Endothelial cell of umbilical vein (primary cell): Measurements from ENCODE around the gene ETV6. TPM values are rescaled to one million over a fixed set of nuclear protein-coding genes. Genes with fewer than 3 reads are reported as not detected.

ENCODE experiments used
- BruUV-seq: library from RNA; stranded (reverse); fragments of 400-500 nt; replicated peaks from 2 replicates; lab custom pipeline; 2021; lab: Mats Ljungman, UMichigan
- CTCF ChIA-PET: fragments of 300-600, 350-600 bp; sonication (Branson Sonifier 250); formaldehyde crosslinking; loops from one replicate; lab custom pipeline; 2021; ENCODE audit warnings: antibody characterized with exemption, inconsistent platforms; lab: Charles Lee
- POLR2A ChIA-PET: fragments of 300-600, 350-600 bp; sonication (Branson Sonifier 250); formaldehyde crosslinking; loops from one replicate; lab custom pipeline; 2021; ENCODE audit warnings: antibody characterized with exemption, inconsistent platforms; lab: Charles Lee
- DNase-seq: peaks from one replicate; pipeline ENCODE4 v3.0.0-alpha.2; 2011; ENCODE audit warnings: low read depth, low spot score
- FAIRE-seq: peaks from 2 replicates; lab custom pipeline; 2011; peaks lifted over from hg19 to GRCh38; lab: Jason Lieb, UNC
- H2AFZ ChIP-seq: 2 replicates; pipeline ENCODE4 v1.6.0; 2012; ENCODE audit warnings: low read depth, low read length, control low read depth, inconsistent platforms
- H3K27ac ChIP-seq: 2 replicates; pipeline ENCODE4 v1.5.1; 2011; ENCODE audit warnings: low read depth, mild to moderate bottlenecking, control low read depth, low read length, moderate library complexity; ENCODE audit not compliant: insufficient read depth
- H3K27me3 ChIP-seq, 2 experiments: 2 replicates each; pipeline versions ENCODE4 v1.6.0 to v1.6.1; 2011; ENCODE audit warnings: low read length in 2 of 2, mixed read lengths in 1 of 2; ENCODE audit not compliant: control insufficient read depth in 2 of 2, insufficient read depth in 2 of 2
- H3K36me3 ChIP-seq, 2 experiments: 2 replicates in 1 of 2; 3 replicates in 1 of 2; pipeline ENCODE4 v1.5.1; 2011; ENCODE audit warnings: low read length in 2 of 2, mild to moderate bottlenecking in 1 of 2, moderate library complexity in 1 of 2; ENCODE audit not compliant: control insufficient read depth in 2 of 2, insufficient read depth in 2 of 2; ENCODE audit errors: extremely low read depth in 1 of 2
- H3K4me1 ChIP-seq: 3 replicates; pipeline ENCODE4 v1.5.1; 2011; ENCODE audit warnings: mild to moderate bottlenecking, low read length; ENCODE audit not compliant: control insufficient read depth, insufficient read depth; ENCODE audit errors: extremely low read depth
- H3K4me2 ChIP-seq: 2 replicates; pipeline ENCODE4 v1.6.1; 2011; ENCODE audit warnings: low read length, control low read depth, mixed read lengths; ENCODE audit not compliant: insufficient read depth
- H3K4me3 ChIP-seq, 3 experiments: fragments of 200-600 bp in 1 of 3; sonication (generic), shearing (Covaris generic) in 1 of 3; replicated peaks in 1 of 3; 2 replicates each; pipeline ENCODE4 v1.5.1; 2011 to 2016; ENCODE audit warnings: control low read depth in 3 of 3, low read length in 3 of 3, mild to moderate bottlenecking in 2 of 3, inconsistent platforms in 1 of 3, low read depth in 1 of 3, moderate library complexity in 1 of 3; ENCODE audit not compliant: insufficient read depth in 1 of 3
- H3K79me2 ChIP-seq: 2 replicates; pipeline ENCODE4 v1.6.0; 2012; ENCODE audit warnings: low read length, inconsistent platforms; ENCODE audit not compliant: control insufficient read depth, insufficient read depth
- H3K9ac ChIP-seq: replicated peaks from 2 replicates; pipeline ENCODE3; 2011; ENCODE audit warnings: low read length, control low read depth; ENCODE audit not compliant: insufficient read depth; ENCODE audit errors: extremely low read depth
- H3K9me1 ChIP-seq: replicated peaks from 3 replicates; pipeline ENCODE4 v1.6.0; 2011; ENCODE audit warnings: mild to moderate bottlenecking, low read length; ENCODE audit not compliant: control insufficient read depth, insufficient read depth; ENCODE audit errors: extremely low read depth
- H3K9me3 ChIP-seq: replicated peaks from 2 replicates; pipeline ENCODE4 v1.5.1; 2012; ENCODE audit warnings: low read length, inconsistent platforms; ENCODE audit not compliant: control insufficient read depth, insufficient read depth
- H4K20me1 ChIP-seq: replicated peaks from 2 replicates; pipeline ENCODE3; 2011; ENCODE audit warnings: mild to moderate bottlenecking, low read length; ENCODE audit not compliant: control insufficient read depth, insufficient read depth; ENCODE audit errors: extremely low read depth
- CTCF ChIP-seq, 2 donors: IDR thresholded peaks; 1 replicate in 1 of 2; 2 replicates in 1 of 2; pipeline ENCODE4 v1.5.1; 2011; ENCODE audit warnings: low read length in 2 of 2, mild to moderate bottlenecking in 2 of 2, moderate library complexity in 2 of 2, control low read depth in 1 of 2, inconsistent platforms in 1 of 2, low read depth in 1 of 2; ENCODE audit not compliant: insufficient read depth in 1 of 2; ENCODE audit errors: extremely low read depth in 1 of 2
- EZH2 ChIP-seq: IDR thresholded peaks from 2 replicates; pipeline ENCODE4 v1.6.1; 2012; ENCODE audit warnings: borderline replicate concordance, low read depth, mild to moderate bottlenecking, moderate library complexity, low read length, inconsistent platforms; ENCODE audit not compliant: severe bottlenecking
- FOS ChIP-seq: IDR thresholded peaks from 2 replicates; pipeline ENCODE4 v1.6.1; 2011; ENCODE audit warnings: mild to moderate bottlenecking, low read length, moderate library complexity, borderline replicate concordance; ENCODE audit not compliant: insufficient read depth
- GATA2 ChIP-seq: IDR thresholded peaks from 2 replicates; pipeline ENCODE4 v1.7.0; 2011; ENCODE audit warnings: low read depth, mild to moderate bottlenecking, moderate library complexity, mixed read lengths, low read length; ENCODE audit not compliant: insufficient read length, insufficient read depth
- JUN ChIP-seq: IDR thresholded peaks from 2 replicates; pipeline ENCODE4 v1.6.1; 2011; ENCODE audit warnings: borderline replicate concordance, low read depth; ENCODE audit not compliant: insufficient read length, insufficient read depth
- MAX ChIP-seq: IDR thresholded peaks from 2 replicates; pipeline ENCODE4 v1.6.1; 2011; ENCODE audit not compliant: insufficient read depth, insufficient read length
- MYC ChIP-seq: IDR thresholded peaks from one replicate; pipeline ENCODE4 v1.6.1; 2011; ENCODE audit warnings: mild to moderate bottlenecking, low read depth, low read length
- POLR2A ChIP-seq: IDR thresholded peaks from 2 replicates; pipeline ENCODE4 v1.6.1; 2012; ENCODE audit warnings: low read depth, mild to moderate bottlenecking, control low read depth, low read length
- POLR2AphosphoS5 ChIP-seq: IDR thresholded peaks from 2 replicates; pipeline ENCODE4 v1.6.1; 2012; ENCODE audit warnings: low read depth, mild to moderate bottlenecking, control low read depth, low read length, moderate library complexity; ENCODE audit not compliant: insufficient read depth
- dilution Hi-C: fragments of 300-500 bp; cut with MboI; formaldehyde crosslinking; loops from one replicate; pipeline ENCODE4 v1.15.0; 2019; ENCODE audit warnings: low sequenced_read_pairs; ENCODE audit not compliant: extremely low pct_ligation_motif_present
- intact Hi-C: fragments of 100-400 bp; cut with micrococcal nuclease; formaldehyde crosslinking; loops from one replicate; pipeline ENCODE4 v1.10.0; 2022
- polyA plus RNA-seq, 4 experiments: library from polyadenylated mRNA; depleted of rRNA in 3 of 4; stranded (reverse) in 3 of 4; unstranded in 1 of 4; fragments of >200 nt; gene quantifications; 2 replicates each; pipeline versions ENCODE4 v1.2.1 to v1.2.3, GENCODE V29; 2011 to 2012; ENCODE audit warnings: missing spikeins in 1 of 4
- total RNA-seq: library from RNA; stranded (reverse); gene quantifications from 2 replicates; pipeline ENCODE4 v1.2.3, GENCODE V29; 2021

The ETV6 gene
- total and polyA plus RNA-seq, 2 donors (not counting 3 experiments of a cell fraction or from before 2014, with no cell fraction given) = 15.9 to 57.1 TPM

GRCh38 chr12:11901701-11902524 lies 252.4 kb downstream of the ETV6 start:
- DNase-seq (no peak), FAIRE-seq (no peak)
- Histone ChIP-seq H3K9ac (no peak overlapping the region), H3K9me1 (no peaks in the 10 kb centered on the region), H4K20me1 (no peaks in the 10 kb centered on the region), H3K27me3 (peaks cover 2 to 10% of the 10 kb centered on the region in 2 experiments), H3K4me3 (no peak overlapping the region), H2AFZ (no peak overlapping the region), H3K79me2 (no peaks in the 10 kb centered on the region), H3K36me3 (no peaks in the 10 kb centered on the region), H3K9me3 (no peaks in the 10 kb centered on the region), H3K4me2 (no peak overlapping the region), H3K4me1 (no peaks in the 10 kb centered on the region), H3K27ac (no peak overlapping the region)
- intact Hi-C loops = no loop called here
- no peak for TF ChIP-seq POLR2AphosphoS5
- no peak for TF ChIP-seq FOS
- ChIA-PET POLR2A (no interaction called here), CTCF (no interaction called here)
- no TSS peak for BruUV-seq
- dilution Hi-C loops = no loop called here

- ChIA-PET CTCF (no interaction called here), POLR2A (no interaction called here)
- no peaks in the 10 kb centered on the region for H3K36me3 ChIP-seq
- TF ChIP-seq JUN = no peak
- TF ChIP-seq POLR2A = no peak
- no peak for TF ChIP-seq FOS
- TF ChIP-seq MAX = no peak
- TF ChIP-seq POLR2AphosphoS5 = no peak
- TF ChIP-seq MYC = no peak
- TF ChIP-seq CTCF (IDR thresholded peaks at IDR 0.05; ENCODE audit: extremely low read depth in 1 of 2, insufficient read depth in 1 of 2, low read depth in 1 of 2, low read length in 2 of 2) = no peak
- no peak for TF ChIP-seq GATA2
- no peak for TF ChIP-seq EZH2
- no peak overlapping the region for H3K4me2 ChIP-seq
- no peaks in the 10 kb centered on the region for H3K9me1 ChIP-seq
- DNase-seq = no peak
- H3K4me3 ChIP-seq = no peak overlapping the region
- no peaks in the 10 kb centered on the region for H3K4me1 ChIP-seq
- no peaks in the 10 kb centered on the region for H3K79me2 ChIP-seq
- FAIRE-seq = no peak
- no peaks in the 10 kb centered on the region for H3K9me3 ChIP-seq
- H2AFZ ChIP-seq = no peak overlapping the region
- intact Hi-C loops = no loop called here
- H3K27ac ChIP-seq = no peak overlapping the region
- no peaks in the 10 kb centered on the region for H4K20me1 ChIP-seq
- no TSS peak for BruUV-seq
- peaks cover 2 to 10% of the 10 kb centered on the region in 2 experiments for H3K27me3 ChIP-seq
- dilution Hi-C loops = no loop called here
- H3K9ac ChIP-seq = no peak overlapping the region
These were observed 253.0 kb downstream of the ETV6 start for GRCh38 chr12:11902525-11902875.
